NCI-H1417 treated with DMSO at 0.1 percent for 48 hours (cell line): ENCODE data around the gene KRTAP12-3.
A peak's percentile ranks its signal among the peaks of the same experiment; 100 is the strongest.

Experiments
- DNase-seq: peaks from one replicate; lab custom pipeline; 2025; lab: John Stamatoyannopoulos, UW

The KRTAP12-3 gene

GRCh38 chr21:44702973-44703730, 45.4 kb downstream of the KRTAP12-3 start:
- DNase-seq: peak; percentile 90

- DNase-seq: no peak
Measured at GRCh38 chr21:44703731-44704635, 46.3 kb downstream of the KRTAP12-3 start.

GRCh38 chr21:44704636-44705001, 46.9 kb downstream of the KRTAP12-3 start:
- no peak for DNase-seq

DNA sequence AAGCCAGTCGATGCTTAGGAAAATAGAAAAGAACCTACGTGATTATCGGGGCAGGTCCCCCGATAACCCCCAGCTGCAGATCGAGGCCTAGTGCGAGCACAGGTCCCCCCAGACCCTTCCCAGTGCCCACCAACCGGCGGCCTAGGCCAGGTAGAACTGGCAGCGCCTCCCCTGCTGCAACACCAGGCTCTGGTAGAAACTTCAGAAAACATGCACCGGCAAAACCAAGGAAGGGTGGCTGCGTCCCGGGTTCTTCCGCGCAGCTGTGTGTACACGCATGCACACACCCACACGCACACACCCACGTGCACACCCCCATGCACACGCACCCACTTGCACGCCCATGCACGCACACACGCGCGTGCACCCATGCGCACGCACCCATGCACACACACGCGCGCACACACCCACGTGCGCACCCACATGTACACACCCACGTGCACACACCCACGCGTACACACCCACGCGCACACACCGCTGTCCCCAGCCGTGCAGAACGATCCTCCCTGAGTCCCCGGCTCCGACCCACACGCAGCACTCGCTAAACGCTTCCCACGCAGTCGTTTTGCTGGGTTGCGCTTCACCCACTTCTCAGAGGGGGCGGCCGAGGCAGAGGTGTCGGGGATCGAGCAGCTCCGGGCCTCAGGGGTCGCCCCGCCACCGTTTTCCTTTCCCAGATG, 48.4 kb downstream of the KRTAP12-3 start:
- no peak for DNase-seq

- DNase-seq: no peak
Measured at GRCh38 chr21:44706706-44707581, 49.2 kb downstream of the KRTAP12-3 start.
